Keratinocyte (primary cell): ENCODE measurements around the gene EPM2AIP1.

ENCODE experiments used
- EZH2 ChIP-seq: IDR thresholded peaks from one replicate; pipeline ENCODE4 v1.6.1; 2012; ENCODE audit warnings: inconsistent platforms, mild to moderate bottlenecking, low read length, moderate library complexity
- TF ChIP-seq, protein P1 (sequence below), 3 experiments: IDR thresholded peaks in 1 of 3; conservative IDR thresholded peaks in 1 of 3; optimal IDR thresholded peaks in 1 of 3; 2 replicates in 2 of 3; 3 replicates in 1 of 3; pipeline versions ENCODE3 to v1.5.1; 2011; ENCODE audit warnings: low read length in 3 of 3, mild to moderate bottlenecking in 3 of 3, moderate library complexity in 2 of 3, control low read depth in 1 of 3, inconsistent platforms in 1 of 3; ENCODE audit not compliant: insufficient read depth in 2 of 3; ENCODE audit errors: extremely low read depth in 1 of 3

DNA sequence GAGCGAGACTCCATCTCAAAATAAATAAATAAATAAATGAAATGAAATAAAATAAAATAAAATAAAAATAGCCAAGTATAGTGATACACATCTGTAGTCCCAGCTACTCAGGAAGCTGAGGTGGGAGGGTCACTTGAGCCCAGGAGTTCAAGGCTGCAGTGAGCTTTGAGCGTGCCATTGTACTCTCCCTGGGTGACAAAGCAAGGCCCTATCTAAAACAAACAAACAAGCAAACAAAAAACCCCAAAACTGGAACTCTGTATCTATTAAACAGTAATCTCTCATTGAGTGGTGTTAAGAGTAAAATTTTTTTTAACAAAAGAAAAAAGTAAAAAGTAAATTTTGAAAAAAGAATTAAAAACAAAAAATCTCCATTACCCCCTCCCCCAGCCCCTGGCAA is 20.8 kb downstream of the EPM2AIP1 start:
- TF ChIP-seq, protein P1, sequence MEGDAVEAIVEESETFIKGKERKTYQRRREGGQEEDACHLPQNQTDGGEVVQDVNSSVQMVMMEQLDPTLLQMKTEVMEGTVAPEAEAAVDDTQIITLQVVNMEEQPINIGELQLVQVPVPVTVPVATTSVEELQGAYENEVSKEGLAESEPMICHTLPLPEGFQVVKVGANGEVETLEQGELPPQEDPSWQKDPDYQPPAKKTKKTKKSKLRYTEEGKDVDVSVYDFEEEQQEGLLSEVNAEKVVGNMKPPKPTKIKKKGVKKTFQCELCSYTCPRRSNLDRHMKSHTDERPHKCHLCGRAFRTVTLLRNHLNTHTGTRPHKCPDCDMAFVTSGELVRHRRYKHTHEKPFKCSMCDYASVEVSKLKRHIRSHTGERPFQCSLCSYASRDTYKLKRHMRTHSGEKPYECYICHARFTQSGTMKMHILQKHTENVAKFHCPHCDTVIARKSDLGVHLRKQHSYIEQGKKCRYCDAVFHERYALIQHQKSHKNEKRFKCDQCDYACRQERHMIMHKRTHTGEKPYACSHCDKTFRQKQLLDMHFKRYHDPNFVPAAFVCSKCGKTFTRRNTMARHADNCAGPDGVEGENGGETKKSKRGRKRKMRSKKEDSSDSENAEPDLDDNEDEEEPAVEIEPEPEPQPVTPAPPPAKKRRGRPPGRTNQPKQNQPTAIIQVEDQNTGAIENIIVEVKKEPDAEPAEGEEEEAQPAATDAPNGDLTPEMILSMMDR (optimal IDR thresholded peaks at IDR 0.05 in 1 of 3, IDR thresholded peaks at IDR 0.05 in 1 of 3, conservative IDR thresholded peaks at IDR 0.05 in 1 of 3; ENCODE audit: extremely low read depth in 1 of 3, insufficient read depth in 2 of 3, low read length in 3 of 3): no peak
- no peak for TF ChIP-seq EZH2
